HTR-8/SVneo (cell line): ENCODE results near the gene SMARCA4.

Source experiments
- DNase-seq: peaks from one replicate; pipeline ENCODE4 v3.0.0; 2011; ENCODE audit warnings: low spot score, mixed read lengths; ENCODE audit not compliant: insufficient read length
- FAIRE-seq: peaks from 2 replicates; lab custom pipeline; 2011; peaks lifted over from hg19 to GRCh38; lab: Jason Lieb, UNC

SMARCA4 gene

DNA sequence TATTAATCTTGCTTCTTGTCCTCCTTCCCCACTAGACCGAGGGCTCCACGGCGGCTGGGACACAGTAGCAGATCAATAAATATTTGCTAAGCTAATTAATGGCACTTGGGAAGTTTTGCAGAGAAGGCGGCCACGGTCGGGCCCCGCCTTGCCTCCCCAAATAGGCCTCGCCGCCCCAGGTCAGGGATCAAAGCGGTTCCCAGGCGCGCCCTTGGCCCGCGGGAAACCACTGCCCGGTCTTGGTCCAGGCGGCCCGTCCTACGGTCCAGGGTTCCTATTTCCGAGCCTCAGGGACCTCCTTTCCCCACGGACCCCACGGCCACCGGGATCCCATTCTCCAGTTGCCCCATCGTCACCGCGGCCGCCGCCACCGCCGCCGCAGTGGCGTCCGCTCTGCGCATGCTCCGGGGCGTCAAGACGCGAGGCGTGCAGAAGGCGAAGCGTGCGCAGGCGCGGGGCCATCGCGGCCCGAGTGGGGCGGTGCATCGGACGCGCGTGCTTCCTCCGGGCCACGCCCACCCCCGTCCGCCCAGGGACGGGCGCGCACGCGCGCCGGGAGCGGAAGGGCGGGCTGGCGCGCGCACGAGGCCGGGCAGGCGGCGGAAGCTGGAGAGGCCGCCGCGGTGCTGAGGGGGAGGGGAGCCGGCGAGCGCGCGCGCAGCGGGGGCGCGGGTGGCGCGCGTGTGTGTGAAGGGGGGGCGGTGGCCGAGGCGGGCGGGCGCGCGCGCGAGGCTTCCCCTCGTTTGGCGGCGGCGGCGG lies at the start of gene SMARCA4:
TSS of gene SMARCA4 (plus strand) at position 717 of the 759 bp plus-strand sequence. CDS start 23,122 bp downstream, outside the sequence.
- FAIRE-seq: peak; percentile 99
- DNase-seq: peak; percentile 100

DNA sequence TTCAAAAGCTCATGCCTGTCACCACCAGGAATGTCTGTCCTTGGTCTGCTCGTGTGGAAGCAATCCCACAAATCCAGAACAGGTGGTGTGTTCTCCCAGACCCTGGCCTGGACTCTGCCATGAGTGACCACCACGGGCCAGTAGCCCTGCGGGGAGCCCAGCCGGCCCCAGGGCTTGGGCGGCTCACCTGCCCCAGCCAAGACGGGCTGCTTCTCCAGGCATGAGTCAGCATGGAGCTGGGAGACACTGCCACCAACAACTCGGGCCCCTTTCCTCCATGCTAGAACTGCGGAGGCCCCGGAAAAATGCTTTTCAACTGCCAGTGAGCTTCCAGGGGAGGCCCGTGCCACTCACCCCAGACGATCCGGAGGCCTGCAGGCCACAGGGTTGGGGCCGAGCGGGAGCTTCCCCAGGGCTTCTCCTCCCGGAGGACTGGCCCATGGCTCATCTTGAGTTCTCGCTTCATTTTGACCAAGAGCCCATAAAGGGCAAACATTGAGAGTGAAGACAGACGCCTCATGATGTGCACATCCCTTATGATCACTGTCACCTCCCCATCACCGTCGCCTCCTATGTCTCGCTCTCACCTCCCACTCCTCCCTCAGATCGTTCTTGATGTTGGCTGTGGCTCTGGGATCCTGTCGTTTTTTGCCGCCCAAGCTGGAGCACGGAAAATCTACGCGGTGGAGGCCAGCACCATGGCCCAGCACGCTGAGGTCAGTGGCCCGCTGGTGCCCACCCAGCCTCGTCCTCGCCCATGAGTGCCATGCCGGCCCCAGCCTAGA lies 49.1 kb upstream of the SMARCA4 start:
- DNase-seq (no peak), FAIRE-seq (no peak)

DNA sequence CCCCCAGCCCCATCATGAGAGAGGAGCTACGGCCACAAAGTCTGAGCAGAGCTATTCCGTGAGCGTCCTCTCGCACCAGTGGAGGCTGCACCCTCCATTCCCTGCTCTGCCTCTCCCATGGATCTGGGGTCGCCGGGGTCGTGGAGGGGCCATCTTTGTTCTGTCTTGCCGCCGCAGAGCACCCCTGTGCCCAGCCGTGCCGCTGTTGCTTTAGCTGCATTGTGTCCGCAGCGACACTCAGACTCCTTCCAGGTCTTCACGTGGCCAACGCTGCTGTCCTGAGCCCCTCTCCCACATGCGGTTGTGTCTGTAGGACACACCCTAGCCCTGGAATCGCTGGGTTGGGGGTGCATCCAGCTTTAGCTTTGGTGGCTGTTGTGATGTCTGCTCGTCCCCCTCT lies 48.2 kb upstream of the SMARCA4 start:
- no peak for FAIRE-seq
- DNase-seq: no peak

DNA sequence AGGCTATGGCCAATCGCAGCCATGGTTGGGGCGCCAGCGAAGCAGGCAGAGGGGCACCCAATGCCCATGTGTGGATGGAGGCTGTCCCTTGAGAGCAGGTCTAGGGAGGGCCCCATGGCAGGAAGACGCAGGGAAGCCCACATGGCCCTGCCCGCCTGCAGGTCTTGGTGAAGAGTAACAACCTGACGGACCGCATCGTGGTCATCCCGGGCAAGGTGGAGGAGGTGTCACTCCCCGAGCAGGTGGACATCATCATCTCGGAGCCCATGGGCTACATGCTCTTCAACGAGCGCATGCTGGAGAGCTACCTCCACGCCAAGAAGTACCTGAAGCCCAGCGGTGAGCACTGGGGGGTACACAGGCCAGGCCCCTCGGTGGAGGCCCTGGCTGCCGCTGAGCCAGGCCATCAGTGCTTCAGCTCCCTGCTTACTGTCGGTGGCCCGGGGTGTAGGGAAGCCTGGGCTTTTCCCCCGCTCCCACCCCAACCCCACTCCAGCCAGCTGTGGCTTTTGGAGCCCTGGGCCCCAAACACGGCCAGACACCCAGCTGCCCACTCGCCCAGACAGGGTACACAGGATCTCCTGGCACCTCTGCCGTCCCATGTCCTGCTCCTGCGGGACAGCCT lies 47.0 kb upstream of the SMARCA4 start:
- FAIRE-seq: no peak

DNA sequence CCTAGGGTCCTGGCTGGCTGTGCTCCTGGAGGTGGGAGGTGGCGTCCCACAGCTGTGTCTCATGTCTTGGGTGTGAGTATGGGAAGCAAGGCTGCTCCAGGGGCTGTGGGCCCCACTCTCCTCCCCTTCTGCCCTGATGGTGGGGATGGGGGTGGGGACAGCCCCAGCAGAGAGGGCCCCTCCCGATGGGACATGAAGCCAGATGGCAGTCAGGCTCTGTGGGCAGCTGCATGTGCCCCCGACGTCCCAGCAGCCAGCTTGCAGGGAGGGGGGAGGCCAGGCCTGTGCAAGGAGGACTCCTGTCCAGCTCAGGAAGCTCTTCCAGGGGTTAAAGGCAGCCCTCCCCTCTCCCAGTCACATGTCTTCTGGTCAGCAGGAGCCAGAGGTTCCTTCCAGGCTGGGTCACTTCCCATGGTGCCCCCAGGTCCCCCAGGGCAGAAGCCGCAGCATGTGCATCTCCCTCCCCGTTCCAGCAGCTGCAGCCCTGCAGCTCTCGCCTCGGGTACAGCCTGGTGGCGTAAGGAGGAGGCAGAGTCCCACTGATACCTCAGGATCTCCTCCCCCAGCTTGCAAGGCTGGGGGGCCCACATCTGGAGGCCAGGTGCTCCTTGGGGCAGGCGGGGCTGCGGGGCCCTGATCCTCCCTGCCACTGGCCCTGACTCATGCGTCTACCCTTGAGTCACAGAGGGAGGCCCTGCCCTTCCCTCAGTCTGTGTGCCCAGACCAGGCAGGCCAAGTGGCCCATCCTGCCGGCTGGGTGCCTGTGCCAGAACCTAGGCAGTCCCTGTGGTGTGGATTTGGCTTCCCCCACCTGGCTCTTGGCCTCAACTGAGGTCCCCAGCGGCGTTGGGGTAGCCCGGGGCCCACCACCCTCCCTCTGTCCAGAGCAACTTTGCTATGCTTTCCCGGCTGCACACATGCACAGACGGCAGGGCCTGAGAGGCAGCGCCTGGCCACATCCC lies 45.4 kb upstream of the SMARCA4 start:
- FAIRE-seq: peak; percentile 51
- DNase-seq: peak; percentile 51

More for the DNA sequence above, 47.0 kb upstream of the SMARCA4 start:
- no peak for DNase-seq

DNA sequence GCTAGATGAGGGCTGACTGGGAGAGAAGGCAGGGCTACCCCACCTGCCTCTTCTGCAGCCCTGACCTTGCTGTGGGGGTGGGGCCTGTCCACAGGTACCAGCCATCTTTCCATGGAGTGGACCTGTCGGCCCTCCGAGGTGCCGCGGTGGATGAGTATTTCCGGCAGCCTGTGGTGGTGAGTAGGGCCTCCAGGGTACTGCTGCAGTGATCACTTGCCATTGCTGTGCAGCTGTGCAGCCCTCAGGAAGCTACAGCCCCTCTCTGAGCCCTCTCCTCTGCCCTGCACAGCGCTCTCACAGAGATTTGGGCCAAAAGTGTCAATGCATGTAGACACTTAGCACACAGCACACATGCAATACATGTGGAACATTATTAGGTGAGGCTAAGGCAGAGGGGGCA lies 44.2 kb upstream of the SMARCA4 start:
- DNase-seq (no peak), FAIRE-seq (no peak)

DNA sequence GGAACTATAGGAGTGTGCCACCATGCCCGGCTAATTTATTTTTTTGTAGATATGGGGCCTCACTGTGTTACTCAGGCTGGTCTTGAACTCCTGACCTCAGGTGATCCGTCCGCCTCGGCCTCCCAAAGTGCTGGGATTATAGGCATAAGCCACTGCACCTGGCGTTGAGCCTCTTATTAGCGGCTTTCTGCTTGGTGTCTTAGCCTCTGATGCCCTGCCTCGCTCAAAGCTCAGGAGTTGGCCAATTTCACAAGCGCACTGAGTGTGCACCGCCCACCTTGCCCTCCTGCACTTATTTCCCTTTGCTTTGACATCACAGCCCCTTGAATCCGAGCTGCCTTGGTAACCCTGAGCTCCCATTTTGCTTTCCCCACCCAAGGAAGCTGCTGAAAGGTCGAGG lies 42.5 kb upstream of the SMARCA4 start:
- FAIRE-seq (no peak), DNase-seq (no peak)

DNA sequence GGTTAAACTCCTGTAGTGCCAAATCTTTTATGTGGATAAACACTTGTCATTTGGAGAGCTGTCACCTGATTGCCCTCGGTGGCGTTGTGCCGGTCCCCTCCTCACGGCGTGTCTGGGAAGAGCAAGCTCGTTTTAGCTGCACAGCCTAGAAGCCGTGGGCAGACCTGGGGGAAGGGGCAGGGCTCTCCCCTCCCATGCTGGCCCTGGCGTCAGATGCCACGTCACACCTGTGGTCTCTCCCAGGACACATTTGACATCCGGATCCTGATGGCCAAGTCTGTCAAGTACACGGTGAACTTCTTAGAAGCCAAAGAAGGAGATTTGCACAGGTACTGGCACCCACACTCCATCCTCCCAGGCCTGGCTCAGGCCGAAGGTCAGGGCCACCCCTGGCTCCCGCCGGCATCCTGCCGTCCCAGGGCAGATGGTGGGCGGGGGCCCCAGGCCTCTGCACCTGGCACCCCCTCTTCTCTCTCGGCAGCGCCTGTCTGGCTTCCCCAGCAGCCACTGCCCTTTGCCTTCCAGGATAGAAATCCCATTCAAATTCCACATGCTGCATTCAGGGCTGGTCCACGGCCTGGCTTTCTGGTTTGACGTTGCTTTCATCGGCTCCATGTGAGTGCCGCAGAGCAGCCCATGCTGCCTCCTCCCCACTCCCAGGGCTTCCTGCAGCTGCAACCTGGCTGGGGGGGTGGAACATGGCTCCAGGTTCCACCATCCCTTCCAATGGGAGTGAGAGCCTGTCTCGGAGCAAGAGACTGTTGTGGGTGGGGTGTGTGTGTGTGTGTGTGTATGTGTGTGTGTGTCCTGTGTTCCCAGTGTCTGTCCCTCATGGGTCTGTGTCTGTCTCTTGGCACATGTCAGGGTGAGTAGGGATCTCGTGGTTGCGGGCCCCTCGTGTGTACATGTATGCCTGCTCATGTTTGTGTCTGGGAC lies 41.2 kb upstream of the SMARCA4 start:
- DNase-seq: no peak
- no peak for FAIRE-seq

DNA sequence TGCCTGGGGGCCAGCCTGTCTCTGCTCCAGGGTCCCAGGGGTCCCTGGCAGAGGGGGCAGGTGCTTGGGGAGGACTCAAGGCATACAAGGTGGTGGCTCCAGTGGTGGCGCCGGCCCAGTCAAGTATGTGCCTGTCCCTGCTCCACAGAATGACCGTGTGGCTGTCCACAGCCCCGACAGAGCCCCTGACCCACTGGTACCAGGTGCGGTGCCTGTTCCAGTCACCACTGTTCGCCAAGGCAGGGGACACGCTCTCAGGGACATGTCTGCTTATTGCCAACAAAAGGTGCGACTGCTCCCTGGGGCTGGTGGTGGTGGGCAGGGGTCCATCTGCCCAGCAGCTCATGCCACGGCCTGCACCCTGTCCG lies 40.6 kb upstream of the SMARCA4 start:
- no peak for FAIRE-seq
- DNase-seq: no peak

DNA sequence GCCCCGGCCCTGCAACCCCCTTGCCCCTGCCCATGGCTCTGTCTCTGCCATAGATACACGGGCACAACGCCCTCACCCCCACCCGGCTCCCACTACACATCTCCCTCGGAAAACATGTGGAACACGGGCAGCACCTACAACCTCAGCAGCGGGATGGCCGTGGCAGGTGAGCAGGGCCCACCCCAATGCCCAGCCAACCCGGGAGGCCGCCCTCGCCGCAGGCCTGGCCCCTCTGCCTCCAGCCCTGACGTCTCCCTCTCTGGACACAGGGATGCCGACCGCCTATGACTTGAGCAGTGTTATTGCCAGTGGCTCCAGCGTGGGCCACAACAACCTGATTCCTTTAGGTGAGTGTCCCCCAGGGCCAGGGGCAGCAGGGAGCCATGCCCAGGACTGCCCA lies 40.0 kb upstream of the SMARCA4 start:
- no peak for DNase-seq

DNA sequence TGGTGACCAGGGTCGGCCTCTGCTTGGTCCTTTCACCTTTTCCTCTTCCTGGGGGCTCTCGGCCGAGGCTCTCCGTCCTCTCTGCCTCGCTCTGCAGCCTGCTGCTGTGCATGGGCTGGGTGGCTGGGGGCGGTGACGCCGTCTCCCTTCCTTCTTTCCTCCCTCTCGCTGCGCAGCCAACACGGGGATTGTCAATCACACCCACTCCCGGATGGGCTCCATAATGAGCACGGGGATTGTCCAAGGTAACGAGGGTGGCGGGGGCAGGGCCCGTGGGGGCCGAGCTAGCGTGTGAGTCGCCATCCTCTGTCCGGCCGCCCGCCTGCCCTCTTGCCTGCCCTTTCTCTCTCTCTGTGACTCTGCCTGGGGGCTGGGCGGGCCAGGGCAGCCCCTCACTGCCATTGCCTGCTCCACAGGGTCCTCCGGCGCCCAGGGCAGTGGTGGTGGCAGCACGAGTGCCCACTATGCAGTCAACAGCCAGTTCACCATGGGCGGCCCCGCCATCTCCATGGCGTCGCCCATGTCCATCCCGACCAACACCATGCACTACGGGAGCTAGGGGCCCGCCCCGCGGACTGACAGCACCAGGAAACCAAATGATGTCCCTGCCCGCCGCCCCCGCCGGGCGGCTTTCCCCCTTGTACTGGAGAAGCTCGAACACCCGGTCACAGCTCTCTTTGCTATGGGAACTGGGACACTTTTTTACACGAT lies 39.5 kb upstream of the SMARCA4 start:
- no peak for DNase-seq
- FAIRE-seq: no peak

More for the DNA sequence above, 40.0 kb upstream of the SMARCA4 start:
- no peak for FAIRE-seq

DNA sequence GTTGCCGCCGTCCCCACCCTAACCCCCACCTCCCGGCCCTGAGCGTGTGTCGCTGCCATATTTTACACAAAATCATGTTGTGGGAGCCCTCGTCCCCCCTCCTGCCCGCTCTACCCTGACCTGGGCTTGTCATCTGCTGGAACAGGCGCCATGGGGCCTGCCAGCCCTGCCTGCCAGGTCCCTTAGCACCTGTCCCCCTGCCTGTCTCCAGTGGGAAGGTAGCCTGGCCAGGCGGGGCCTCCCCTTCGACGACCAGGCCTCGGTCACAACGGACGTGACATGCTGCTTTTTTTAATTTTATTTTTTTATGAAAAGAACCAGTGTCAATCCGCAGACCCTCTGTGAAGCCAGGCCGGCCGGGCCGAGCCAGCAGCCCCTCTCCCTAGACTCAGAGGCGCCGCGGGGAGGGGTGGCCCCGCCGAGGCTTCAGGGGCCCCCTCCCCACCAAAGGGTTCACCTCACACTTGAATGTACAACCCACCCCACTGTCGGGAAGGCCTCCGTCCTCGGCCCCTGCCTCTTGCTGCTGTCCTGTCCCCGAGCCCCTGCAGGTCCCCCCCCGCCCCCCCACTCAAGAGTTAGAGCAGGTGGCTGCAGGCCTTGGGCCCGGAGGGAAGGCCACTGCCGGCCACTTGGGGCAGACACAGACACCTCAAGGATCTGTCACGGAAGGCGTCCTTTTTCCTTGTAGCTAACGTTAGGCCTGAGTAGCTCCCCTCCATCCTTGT lies 38.8 kb upstream of the SMARCA4 start:
- no peak for FAIRE-seq

DNA sequence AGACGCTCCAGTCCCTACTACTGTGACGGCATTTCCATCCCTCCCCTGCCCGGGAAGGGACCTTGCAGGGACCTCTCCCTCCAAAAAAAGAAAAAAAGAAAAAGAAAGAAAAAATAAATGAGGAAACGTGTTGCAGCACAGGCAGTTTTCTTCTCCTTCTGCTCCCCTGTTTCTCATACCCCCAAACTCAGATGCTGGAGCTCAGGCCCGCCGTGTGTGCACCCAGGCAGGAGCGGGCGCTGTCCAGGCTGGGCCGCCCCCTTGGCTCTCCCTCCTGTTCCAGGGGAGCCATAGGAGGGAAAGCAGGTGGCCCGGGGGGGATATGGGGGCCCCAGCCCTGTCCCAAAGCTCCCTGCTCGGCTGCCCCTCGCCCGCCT lies 38.2 kb upstream of the SMARCA4 start:
- DNase-seq: no peak
- FAIRE-seq: no peak

More for the DNA sequence above, 38.8 kb upstream of the SMARCA4 start:
- no peak for DNase-seq

DNA sequence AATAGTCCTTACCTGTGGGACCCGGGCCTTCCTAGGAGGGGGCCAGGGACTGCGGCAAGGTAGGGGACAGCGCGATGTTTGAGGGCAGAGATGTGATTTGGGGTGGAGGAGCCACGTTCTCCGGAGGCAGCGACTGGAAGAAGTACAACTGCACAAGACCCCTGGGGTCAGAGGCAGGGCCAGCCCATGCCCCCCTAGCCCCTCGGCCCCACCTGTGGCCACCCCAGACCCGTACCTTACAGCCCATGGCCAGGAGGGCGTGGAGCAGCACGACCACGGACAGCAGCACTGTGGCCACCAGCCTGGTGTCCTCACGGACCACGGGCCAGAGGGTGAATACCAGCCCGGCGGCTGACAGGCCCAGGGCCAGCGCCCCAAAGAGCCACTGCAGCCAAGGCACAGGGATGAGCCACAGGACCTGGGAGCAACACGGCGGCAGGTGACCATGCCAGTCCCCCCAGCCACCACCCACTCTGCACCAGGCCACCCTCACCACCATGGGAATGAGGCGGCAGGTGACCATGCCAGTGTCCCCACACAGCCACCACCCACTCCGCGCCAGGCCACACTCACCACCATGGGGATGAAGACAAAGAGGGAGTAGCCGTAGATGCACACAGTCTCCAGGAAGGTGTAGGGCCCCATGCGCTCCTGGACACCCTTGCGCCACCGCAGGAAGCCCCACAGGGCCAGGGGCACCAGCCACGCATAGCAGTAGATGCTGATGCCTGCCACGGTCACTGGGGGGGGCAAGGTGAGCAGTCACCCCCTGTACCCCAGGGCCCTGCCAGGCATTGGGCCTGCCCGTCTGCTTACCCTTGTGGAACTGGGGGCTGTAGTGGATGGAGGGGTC lies 37.3 kb upstream of the SMARCA4 start:
- DNase-seq (no peak), FAIRE-seq (peak; percentile 23)

DNA sequence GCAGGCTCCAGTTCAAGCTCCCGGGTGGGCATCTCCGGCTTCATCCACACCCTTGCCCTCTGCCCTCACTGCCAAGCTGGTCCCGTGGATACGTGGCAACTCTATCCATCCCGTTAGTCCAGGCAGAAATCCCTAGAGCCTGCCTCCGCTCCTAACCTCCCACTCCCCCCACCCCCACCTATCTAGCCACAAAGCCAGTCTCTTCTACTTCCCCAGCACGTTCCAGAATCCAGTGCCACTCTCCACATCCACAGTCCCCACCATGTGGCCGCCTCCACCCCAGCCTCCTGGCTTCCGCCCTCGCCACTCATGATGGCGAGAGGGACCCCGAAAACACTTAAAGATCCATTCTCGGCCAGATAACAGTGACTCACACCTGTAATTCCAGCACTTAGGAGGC lies 36.2 kb upstream of the SMARCA4 start:
- FAIRE-seq (no peak), DNase-seq (no peak)

DNA sequence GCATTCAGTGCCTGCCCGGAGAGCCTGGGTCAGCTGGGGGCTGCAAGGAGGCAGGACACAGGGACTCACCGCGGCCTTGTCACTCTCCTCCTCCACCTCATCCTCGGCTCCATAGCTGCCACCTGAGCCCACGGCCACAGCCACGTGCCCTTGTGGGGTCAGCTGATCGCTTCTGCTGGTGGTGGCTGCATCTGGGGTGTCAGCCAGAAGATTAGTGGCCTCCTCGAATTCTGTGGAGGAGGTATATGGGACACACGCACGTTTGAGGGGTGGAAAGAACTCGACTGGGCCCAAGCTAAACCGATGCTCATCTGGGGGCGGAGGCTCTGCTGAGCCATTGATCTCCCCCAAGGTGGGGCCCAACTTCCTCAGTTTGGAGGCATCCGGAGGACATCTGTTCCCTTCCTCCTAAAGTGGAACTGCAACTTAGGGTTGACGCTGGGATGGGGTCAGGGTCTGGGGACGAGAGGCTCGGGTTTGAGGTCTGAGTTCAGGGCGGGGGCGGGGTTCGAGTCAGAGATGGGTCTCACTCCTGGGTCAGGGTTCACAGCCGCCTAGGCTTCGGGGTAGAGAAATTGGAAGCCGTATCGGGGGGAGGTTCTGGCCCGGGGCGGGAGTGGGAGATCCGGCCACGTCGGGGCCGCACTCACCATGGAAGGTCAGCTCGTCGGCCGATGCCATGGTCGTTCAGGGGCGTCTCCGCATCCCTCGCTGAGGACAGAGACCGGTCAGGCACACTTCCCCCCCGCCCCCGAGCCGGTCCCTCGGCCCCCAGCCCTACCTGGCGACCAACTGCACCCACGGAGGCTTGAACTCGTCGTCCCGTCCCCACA lies 32.9 kb upstream of the SMARCA4 start:
- FAIRE-seq (no peak), DNase-seq (no peak)
